Hippocampal formation (tissue), 2 donors: ENCODE data around the gene SH3PXD2A.

Source experiments
- DNase-seq, 2 donors: peaks; one replicate each; lab custom pipeline; 2025; lab: John Stamatoyannopoulos, UW

The SH3PXD2A gene

DNA sequence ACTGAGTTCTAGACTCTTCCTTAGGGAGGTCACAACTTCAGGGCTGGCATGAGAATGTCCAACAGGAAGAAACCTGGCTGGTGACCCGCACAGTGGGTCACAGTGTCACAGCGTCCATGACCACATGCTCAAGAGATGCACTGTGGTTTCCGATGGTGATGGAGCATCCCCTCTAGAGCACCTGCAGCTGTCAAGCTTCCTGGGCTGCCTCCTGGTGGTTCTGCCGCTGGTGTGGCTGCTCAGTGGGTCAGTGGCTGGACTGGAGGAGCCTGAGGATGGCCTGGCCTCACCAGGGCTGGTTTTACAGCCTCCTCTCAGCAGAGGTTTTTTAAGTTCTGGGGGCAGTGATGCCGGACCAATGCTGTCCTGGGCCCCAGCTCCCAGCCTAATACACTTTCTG lies 149.3 kb downstream of the SH3PXD2A start:
- no peak for DNase-seq

- DNase-seq: no peak
These were observed 151.1 kb downstream of the SH3PXD2A start for GRCh38 chr10:103703941-103704919.

GRCh38 chr10:103701380-103702222 lies 153.8 kb downstream of the SH3PXD2A start:
- no peak for DNase-seq

GRCh38 chr10:103700436-103700715 lies 155.0 kb downstream of the SH3PXD2A start:
- no peak for DNase-seq

DNA sequence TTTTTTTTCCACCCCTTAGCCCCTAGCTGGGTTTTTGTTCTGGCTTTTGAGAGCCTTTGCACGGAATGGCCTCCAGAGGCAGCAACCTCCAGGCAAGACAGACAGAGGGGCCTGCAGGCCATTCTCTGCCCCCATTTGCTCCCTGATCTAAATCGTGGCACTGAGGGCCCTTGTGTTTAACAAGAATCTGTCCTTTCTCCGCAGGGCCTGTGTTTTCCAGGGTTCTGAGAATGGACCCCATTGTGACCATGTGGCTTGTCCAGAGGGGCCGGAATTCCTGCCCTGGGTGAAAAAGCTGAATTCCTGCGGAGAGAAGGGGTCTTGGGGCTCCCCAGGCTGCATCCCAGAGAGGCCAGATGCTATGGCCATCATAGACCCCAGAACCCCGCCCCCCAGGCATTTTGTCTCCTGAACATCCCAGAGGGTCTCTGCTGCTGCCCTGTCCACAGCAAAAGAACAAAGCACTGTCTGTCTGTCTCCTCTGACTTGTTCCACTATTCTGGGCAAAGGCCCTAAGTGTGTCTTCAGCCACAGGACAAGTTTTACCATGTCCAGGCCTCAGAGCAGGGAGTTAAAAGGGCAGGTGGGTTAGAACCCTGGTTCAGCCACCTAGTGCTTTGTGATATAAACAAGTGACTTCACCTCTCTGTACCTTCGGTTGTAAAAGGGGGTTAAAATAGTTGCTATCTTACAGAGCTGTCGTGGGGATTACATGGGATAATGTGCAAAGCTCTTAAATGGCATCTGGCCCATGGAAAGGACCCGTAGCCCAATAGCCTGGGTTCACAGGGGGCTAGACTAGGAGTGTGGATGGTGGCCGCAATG lies 155.6 kb downstream of the SH3PXD2A start:
- peak; percentile 71 to 86 for DNase-seq

DNA sequence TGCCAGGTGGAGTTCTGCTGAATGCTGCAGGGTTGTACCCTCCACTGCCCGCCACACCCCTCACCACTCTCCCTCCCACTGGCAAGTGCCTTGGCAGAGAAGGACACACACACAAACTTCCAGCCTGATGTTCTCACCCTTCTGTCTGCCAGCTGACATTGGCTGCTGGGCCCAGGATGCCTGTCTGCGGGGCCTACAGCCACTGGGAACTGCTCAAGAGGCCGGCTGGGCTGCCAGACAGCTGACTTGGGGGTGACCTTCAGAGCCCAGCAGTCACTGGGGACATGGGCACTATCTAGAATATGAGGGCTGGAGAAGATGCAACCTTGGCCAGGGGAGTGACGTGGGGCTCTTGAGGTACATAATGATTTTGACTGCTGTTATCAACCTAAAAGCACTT lies 157.1 kb downstream of the SH3PXD2A start:
- no peak for DNase-seq

GRCh38 chr10:103697787-103698186 lies 157.6 kb downstream of the SH3PXD2A start:
- DNase-seq: no peak

GRCh38 chr10:103696411-103697145 lies 158.8 kb downstream of the SH3PXD2A start:
- peak; percentile 49 to 78 for DNase-seq

GRCh38 chr10:103696094-103696410 lies 159.3 kb downstream of the SH3PXD2A start:
- DNase-seq: no peak

DNA sequence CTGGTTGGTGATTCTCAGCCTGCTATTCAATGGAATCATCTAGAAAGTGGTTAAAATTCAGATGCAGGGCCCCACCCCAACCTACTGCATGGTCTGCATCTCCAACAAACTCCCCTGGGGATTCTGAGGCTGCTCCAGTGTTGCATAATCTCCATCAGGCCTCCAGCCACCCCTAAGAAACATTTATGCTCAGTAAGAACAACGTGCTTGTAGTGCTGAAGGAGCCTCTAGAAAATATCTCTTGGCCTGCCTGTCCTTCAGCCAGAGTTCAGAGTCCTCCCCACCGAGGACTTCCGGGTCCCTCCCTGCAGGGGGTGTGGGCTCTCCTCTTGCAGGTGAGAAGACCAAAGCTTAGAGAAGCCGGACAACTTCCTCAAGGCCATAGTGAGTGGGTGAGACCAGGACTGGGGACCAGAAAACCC lies 159.8 kb downstream of the SH3PXD2A start:
- no peak for DNase-seq

DNA sequence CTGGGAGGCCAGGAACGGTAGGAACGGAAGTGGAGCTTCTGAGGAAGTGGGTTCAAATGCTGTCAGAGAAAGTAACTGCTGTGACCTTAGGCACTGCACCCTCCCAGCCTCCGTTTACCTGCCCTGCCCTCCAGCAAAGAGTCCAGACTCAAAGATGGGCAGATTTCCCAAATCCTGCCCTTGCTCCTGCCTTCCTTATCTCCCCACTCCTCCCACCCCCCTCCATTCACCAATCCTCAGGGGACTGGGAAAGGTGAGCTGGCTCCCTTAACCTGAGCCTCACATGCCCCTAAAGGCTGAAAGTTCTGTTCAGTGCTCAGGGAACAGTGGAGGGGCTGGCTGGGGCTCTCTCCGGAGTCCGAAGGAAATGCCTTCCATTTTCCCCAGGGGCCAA lies 161.6 kb downstream of the SH3PXD2A start:
- DNase-seq: no peak

DNA sequence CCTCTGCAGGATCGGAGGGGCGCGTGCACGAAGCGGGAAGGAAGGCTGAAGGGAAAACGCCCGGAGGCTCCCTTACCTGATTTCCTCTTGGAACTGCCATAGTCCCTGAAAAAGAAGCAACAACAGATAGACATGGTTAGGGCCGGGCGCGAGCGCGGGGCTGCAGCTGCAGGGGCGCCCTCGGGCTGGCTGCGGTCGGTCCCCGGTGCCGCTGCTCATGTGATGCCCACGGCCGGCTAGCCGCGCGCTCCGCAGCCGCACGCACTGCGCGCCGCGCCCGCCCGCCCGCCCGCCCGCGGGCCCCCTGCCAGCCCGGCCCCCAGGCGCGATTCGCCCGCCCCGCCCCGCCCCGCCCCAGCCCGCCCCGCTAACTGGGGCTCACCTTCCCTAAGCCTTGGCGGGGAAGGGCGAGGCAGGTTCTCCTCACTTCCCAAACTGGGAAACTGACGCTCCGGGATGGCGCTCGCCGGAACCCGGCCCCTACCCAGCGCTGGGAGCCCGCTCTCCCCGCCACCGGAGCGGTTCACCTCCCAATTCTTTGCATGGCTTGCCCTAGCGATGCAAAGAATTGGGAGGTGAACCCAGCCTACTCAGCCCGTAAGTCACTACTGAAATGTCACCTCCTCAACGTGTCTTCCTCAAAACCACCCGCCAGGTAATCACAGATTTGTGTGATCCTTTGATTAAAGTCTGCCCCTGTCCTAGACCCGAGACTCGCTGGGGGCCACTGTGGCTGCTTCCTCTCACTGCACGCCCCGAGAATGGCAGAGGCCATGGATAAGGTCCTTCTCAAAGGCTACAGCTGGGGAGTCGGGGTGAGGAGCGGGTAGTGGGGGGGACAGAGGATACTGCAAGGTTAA lies 162.2 kb downstream of the SH3PXD2A start:
- DNase-seq: peak in 1 of 2 donors; percentile 54

DNA sequence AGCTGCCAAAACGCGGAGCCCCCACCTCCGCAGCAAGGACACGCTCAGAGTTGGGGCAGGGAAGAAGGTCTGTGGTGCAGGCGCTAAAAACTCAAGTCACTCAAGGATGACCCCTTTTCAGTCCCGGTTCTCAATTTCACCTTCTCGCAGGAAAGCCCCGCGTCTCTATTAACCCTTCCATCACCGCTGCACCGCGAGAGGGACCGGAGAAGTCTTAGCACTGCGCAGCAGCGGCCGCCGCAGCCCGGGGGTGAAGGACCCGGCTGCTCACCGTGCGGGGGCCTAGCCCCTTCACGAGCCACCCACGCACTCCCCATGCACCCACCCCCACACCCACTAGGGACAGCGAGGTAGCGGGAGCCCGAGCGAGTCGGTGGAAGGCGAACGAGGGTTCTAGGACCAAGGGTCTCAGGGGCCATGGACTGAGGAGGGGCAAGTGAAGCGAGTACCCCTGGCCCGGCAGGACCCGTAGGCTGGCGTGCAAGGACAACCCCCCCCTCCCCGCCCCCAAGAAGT lies 162.9 kb downstream of the SH3PXD2A start:
- no peak for DNase-seq

GRCh38 chr10:103691723-103692435 lies 163.5 kb downstream of the SH3PXD2A start:
- no peak for DNase-seq

GRCh38 chr10:103691267-103691666 lies 164.1 kb downstream of the SH3PXD2A start:
- no peak for DNase-seq

- peak; percentile 62 to 79 for DNase-seq
These were observed 165.1 kb downstream of the SH3PXD2A start for GRCh38 chr10:103690281-103690680.

DNA sequence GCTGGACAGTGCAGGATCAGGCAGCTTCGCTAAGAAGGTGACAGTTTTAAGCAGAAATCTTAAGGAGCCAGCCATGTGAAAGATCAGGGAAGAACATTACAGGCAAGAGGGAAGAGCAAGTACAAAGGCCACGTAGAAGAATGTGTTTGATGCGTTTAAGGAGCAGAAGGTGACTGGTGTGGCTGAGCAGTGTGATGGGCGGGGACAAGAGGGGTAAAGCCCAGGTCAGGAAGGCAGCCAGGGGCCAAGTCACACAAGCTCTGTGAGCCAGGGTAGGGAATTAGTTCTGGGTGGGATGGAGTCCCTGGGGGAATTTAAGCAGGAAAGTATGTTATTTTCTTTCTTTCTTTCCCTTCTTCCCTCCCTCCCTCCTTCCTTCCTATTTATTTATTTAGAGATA lies 166.9 kb downstream of the SH3PXD2A start:
- DNase-seq: no peak

DNA sequence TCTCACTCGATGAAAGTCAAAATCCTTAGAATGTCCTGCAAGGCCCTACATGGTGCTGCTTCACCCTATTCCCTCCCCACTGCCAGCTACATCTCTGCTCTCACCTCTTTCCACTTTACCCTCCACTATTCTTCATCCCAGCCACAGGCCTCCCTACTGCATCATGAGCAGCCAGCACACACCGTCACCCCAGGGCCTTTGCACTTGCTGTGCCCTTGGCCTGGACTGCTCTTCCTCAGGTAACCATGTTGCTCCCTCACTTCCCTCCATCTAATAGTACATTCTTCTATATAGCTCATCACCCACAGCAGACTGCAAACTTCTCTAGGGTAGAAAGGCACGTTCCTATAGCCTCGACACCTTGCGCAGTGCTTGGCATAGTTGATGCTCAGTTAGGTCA lies 167.7 kb downstream of the SH3PXD2A start:
- no peak for DNase-seq

DNA sequence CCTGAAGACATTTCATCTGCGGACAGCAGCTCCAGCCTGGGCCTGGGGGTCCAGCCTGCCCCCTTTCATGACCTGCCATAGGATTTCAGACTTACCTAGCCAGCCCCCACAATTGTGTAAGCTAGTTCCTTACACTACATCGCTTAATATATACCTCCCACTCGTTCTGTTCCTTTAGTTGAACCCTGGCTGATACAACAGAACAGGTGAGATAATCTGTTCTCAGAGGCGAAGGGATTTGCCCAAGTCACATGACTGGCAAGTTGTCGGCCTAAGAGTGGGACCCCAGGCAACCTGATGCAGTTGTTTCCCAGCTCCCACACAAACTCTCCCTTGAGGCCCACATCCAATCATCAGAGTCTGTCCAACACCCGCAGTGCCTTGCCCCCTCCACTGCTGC lies 168.2 kb downstream of the SH3PXD2A start:
- no peak for DNase-seq
